ENCODE measurements around the gene IFT122.
"Not testable (repeated sequence)": the region's sequence is repeated elsewhere in the genome, so short reads cannot be mapped to it uniquely, and the experiment has no call there.

Gene IFT122

DNA sequence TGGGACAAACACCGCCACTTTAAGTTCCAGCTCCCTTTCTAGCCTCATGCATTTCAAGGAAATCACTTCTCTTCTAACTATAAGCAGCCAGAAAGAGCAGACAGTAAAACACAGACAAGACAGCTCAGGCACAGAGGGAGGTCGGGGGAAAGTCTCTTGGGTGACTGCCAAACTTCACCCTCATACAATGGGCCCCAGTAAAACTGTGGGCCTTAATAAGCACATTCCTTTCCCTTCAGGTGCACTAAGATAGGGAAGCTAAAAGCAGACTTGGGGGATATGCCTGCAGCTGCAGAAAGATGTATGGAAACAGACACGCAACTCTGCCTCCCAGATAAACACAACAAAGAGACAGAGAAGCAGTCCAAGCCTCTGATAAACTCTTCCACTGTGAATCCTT, 26.8 kb upstream of the IFT122 start:
- not testable (repeated sequence) for FAIRE-seq; DNase-seq (ENCODE audit: extremely low spot score, insufficient read length, low read depth)

DNA sequence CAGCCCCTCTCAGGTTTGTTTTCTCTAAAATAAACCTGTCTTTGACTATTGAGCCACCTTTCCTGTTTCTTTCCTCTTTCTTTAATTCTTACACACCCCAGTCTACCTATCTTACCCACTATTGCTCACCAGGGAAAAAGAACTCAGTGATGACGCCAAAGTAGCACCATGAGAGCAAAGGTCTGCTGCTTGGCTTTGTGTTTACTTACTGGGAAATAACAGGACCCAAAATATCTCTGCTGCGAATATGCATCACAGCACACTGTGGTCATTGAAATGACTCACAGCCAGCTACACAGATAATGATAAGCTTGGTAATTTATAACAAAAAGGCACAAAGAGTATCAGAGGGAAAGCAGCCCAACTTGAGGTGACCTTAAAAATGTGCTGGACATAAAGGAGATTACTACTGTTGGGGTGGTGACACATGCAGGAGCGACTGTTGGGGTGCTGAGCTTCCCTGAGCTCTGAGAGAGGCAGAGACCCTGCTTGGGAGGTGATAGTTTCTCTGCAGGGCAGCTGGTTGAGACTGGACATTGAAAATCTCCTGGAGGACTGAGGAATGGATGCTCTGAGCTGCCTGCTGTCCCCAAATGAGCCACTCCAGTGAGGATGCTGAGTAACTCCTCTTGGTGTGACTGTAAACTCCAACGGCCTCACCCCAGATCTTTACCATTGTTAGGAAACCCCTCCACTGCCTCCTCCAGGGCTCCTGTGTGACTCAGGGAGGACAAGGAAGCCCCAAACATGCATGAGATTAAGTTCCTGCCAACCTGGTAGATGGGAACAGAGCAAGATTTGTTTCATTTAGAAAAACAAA, 26.1 kb upstream of the IFT122 start:
- DNase-seq (ENCODE audit: extremely low spot score, insufficient read length, low read depth) (peak; percentile 23), FAIRE-seq (peak; percentile 42)

DNA sequence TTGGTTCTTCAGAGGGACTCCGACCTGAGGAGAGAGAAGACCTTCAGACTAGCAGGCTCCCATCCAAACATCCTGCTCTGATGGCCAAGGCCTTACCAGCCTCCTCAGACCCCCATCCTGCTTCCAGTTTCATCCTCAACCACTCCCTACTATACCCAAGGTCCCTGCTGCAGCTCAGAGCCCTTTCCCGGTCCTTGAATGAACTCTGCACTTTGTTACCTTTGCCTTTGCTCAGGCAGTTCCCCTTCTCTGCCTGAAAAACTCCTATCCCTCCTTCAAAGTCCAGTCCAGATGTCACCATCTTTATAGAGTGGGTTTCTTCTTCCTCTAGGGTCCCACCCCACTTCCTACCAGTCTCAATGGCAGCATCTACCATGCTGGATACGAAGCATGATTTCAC, 24.6 kb upstream of the IFT122 start:
- no peak for DNase-seq (ENCODE audit: extremely low spot score, insufficient read length, low read depth)
- FAIRE-seq, result no peak

DNA sequence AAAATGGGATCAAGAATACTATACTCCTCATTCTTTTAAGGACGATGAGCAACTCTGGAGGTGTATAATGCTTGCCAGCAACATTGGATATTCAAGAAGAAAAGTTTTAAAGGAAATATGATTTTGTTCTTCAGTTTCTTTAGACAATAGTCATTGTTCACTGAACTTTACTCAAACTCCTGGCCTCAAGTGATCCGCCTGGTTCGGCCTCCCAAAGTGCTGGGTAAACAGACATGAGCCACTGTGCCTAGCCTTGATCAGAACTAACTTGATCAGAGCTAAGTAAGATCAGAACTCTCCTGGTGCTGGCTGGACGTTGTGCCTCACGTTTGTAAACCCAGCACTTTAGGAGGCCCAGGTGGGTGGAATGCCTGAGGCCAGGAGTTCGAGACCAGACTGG, 24.2 kb upstream of the IFT122 start:
- DNase-seq (ENCODE audit: extremely low spot score, insufficient read length, low read depth) (no peak), FAIRE-seq (no peak)

DNA sequence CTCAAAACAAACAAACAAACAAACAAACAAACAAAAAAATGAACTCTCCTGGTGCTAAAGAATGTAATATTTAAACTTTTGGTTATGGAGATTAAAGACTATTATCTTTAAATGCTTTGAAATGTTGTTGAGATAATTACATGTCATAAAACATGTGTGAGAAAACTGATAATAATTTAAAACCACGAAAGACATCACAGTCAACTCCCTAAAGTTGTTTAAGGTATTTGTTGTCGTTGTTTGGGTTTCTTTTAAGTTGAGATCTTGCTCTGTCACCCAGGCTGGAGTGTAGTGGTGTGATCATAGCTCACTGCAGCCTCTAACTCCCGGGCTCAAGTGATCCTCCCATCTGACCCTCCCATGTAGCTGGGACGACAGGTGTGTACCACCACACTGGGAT, 23.6 kb upstream of the IFT122 start:
- no peak for DNase-seq (ENCODE audit: extremely low spot score, insufficient read length, low read depth)
- no peak for FAIRE-seq

DNA sequence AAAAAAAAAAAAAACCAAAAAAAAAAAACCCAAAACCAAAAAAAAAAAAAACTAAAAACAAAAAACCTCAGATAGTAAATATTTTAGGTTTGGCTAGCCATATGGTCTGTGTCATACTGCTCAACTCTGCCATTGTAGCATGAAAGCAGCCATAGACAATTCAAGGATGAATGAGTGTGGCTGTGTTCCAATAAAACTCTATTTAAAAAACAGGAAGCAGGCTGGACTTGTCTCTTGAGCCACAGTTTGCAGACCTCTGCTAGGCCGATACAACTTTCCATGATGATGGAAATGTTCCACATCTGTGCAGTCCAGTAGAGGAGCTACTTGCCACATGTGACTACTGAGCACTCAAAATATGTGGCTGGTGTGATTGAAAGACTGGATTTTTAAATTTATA, 22.7 kb upstream of the IFT122 start:
- no peak for FAIRE-seq
- DNase-seq (ENCODE audit: extremely low spot score, insufficient read length, low read depth), result no peak

DNA sequence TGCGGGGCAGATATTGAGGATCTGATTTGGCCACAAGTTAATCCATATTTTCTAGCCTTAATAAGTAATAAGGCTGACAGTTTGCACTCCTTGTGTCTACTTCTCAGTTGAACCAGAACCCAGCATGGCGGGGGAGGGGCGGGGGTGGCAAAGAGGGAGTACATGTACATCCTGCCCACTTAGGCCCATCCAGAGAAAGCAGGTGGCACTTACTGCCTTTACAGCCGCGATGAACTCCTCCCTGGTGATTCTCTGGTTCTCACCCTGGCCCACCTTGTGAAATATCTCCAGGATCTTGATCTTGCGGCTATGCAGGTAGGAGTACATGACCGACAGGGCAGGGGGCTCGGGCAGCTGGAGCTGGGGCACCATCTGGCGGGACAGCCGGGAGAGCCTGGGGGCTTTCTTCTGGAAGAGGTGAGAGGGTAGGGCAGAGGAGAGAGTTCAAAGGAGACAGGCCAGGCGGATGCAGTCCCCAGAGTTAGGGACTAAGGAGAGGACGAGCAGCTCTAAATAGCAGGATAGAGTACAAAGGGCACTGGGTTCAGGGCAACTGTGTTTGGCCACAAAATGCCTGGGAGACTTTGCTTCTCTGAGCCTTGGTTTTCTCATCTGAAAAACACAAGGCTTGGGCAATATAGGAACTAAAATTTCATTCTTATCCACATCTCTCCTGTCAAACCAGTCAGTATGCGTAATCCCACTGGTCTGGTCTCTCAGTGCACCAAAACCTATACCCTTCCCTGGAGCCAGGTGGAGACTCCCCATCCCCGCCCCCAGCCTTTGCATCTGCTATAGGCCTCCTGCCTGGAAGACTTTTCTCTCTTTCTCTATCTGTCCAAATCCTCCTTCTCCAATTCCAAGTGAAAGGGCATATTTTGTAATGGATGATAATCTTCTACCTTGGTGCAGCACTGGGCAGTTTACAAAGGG, 21.7 kb upstream of the IFT122 start:
- no peak for FAIRE-seq
- DNase-seq (ENCODE audit: extremely low spot score, insufficient read length, low read depth), result no peak

DNA sequence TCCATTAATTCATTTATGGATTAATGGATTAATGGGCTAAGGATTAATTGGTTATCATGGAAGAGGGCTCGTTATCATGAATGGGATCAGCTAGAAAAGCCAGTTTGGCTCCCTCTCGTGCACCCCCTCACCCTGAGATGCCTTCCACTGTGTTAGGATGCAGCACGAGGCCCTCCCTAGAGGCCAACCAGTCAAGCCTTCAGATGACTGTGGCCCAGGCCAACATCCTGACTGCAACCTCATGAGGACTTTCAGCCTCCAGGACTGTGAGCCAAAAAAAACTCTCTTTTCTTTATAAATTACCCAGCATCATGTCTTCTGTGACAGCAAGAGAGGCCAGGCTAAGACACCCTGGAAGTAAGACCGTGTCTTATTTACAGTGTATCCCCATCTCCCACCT, 20.5 kb upstream of the IFT122 start:
- DNase-seq (ENCODE audit: extremely low spot score, insufficient read length, low read depth) (no peak), FAIRE-seq (no peak)

DNA sequence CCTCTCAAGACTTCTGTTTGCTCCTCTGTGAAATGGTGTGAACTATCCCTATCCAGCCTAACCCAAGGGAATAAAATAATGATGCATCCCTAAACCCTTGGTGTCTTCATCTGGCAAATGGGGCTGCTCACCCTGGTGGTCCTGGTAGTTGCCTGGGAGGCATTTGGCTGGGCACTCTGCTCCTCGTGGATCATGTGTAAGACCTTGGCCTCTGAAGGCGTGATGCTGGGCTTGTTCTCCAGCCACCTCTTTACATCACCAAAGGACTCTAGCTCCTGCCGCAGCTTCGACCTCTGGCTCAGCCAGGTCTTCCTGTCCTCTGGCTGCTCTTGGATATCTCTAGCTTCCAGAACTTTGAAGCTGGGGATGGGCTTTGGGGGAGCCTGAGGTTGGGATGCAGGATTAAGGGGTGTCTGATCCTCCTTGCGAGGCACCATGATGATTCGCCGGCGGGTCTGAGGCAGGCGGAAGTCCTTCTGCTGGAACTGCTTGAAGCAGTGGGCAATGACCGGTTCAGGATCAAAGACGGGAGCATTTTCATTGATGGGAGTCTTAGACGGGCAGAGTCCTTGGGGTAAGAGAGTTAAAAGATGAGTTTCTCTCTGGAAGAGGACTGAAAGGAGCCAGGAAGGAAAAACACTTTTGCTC, 18.7 kb upstream of the IFT122 start:
- FAIRE-seq, result no peak
- DNase-seq (ENCODE audit: extremely low spot score, insufficient read length, low read depth), result no peak

DNA sequence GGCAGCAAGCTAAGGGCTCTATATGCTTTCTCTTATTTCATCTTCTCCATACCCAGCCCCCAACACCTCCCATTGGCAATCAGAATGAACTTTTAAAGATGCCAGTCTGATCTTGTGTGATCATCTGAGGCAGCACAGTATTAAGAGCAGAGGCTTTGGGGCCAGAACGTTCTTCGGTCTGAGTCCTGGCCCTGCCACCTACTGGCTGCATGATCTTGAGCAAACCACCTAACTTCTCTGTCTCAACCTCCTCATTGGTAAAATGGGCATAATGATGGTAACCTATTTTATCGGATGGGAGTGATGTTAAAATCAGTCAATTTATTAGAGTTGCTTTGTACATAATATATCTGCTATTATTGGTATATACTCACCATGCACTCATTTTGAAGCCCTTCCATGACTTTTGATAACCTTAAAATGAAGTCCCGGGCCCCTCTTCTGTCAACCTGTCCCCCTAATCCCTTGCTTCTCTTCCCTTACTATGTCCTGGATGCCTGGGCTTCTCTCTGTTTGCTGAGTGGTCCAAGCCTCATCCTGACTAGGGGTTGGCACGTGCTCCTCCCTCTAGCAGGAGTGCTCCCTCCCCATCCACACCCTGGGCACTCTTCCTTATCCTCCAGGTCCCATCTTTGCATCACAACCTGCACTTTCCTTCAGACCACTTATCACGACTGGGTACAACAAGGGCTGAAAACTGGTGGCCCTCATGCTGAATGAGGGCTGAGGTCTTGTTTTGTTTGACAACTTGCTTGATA, 17.9 kb upstream of the IFT122 start:
- DNase-seq (ENCODE audit: extremely low spot score, insufficient read length, low read depth) (no peak), FAIRE-seq (no peak)

DNA sequence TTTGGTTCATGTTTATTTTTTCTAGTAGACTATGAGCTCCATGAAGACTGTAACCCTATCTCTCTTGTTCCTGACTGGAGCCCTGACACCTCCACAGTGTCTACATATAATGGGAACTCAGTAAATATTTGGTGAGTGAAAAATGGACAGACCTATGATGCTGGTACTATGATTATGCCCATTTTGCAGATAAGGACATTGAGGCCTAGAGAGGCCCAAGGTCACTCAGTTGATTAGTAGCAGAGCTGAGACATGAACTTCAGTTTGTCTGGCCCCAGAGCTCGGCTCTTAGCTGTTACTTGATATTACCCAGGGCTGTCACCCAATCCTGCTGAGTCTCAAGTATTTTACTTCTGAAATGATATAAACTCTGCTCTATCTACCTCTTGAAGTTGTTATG, 17.1 kb upstream of the IFT122 start:
- DNase-seq (ENCODE audit: extremely low spot score, insufficient read length, low read depth) (no peak), FAIRE-seq (no peak)

DNA sequence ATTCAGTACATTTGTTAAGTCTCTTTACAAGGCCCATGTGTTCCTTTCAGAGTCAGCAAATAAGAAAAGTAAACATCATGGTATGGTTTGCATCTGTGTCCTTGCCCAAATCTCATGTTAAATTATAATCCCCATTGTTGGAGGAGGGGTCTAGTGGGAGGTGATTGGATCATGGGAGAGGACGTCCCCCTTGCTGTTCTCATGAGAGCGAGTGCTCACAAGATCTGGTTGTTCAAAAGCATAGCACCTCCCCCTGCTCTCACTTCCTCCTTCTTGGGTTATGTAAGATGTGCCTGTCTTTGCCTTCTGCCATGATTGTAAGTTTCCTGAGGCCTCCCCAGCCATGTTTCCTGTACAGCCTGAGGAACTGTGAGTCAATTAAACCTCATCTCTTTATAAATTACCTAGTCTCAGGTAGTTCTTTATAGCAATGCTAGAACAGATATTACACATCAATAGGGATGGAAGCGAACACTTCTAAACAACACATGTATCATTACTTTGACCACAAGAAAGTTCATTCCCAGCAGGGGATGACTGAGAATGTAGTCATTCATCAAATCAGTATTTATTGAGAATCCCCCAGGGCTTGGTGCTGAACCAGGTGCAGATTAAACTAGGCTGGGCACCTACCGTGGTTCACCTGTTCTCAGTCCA, 15.7 kb upstream of the IFT122 start:
- FAIRE-seq, result peak; percentile 76
- DNase-seq (ENCODE audit: extremely low spot score, insufficient read length, low read depth), result no peak

DNA sequence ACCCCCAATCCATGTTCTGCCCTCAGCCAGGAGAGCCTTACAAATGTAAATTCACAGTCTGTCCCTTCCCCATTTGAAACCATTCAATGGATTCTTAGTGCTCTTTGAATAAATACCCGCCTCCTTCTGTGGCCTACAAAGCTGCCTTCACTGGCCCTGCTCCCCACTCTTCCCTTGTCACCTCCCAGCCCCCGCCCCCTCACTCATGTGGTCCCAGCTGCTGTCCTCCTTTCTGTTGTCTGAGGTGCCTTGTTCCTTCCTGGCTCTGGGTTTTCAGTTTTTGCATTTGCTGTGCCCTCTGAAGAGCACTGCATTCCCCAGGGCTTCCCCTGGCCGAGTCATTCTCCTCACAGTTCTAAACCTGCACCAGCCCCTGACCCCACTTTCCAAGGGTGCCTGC, 14.8 kb upstream of the IFT122 start:
- no peak for DNase-seq (ENCODE audit: extremely low spot score, insufficient read length, low read depth)

DNA sequence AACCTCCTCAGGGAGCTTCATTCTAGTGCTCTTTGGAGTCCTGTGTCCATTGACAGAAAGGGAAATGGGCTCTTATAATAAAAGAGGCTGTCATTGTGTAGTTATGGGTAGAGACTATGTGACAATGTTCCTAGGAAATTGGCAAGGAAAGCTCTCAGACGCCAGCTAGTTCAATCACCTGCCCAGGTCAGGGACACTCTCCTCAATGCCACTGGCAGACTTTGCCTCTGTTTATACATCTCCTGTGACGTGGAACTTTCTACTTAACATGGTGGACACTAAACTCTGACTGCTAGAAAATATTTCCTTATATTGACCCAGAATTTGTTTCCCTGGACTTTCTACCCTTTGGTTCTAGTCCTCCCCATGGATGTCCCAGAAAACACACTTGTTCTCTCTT, 14.4 kb upstream of the IFT122 start:
- FAIRE-seq, result no peak

More for the DNA sequence above, 14.8 kb upstream of the IFT122 start:
- no peak for FAIRE-seq

DNA sequence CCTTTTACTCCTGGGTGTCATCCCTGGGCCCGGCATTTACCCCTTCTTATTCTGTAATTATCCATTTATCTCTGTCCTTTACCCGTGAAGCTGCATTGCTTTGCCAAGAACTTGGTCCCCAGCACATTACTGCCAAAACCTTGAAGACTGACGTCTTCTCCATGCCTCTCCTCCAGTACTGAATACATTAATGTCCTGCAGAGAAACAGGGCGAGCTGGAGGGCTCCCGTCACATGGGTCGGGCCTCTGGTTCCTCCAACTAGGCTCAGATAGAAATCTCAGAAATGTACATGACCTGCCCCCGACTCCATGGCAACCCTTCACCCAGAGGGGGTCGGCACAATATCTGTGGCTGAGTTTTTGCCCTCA, 12.0 kb upstream of the IFT122 start:
- FAIRE-seq (no peak), DNase-seq (ENCODE audit: extremely low spot score, insufficient read length, low read depth) (no peak)

More for the DNA sequence above, 14.4 kb upstream of the IFT122 start:
- DNase-seq (ENCODE audit: extremely low spot score, insufficient read length, low read depth), result no peak

DNA sequence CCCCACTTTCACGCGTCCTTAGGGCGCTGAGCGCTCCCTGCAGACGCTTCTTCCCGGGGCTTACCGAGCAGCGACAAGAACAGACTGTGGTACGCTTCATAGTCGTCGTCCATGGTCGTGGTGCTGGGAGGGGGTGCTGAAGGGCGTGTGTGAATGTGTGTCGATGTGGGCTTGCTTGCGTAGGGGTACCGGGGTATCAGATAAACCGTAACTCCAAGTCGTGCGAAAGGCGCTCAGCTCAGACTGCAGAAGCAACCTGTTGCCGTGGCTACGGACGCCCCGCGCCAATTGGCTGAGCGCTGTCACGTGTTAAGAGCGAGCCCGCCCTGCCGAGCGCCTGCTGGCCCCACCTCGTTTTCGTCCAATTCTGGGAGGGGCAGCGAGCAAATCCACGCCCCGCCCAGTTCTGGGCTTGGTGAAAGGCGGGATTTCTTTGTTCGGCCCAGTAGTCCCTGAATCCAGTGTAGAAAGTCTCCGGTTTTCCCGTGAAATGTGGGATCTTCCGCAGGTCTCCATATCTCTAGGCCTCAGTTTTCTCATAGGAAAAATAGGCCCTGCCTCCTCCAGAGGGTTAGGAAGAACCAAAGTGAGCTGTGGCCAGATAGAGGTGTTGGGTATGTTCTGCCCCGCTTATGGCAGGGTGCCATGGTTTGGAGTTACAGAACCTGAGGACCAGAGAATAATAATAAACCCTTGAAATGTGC, 11.5 kb upstream of the IFT122 start, which contains the start of gene EFCAB12:
EFCAB12 (minus strand) TSS at position 261 of the 704 bp plus-strand sequence; CDS start at position 113, 148 bp downstream.
- peak; percentile 72 for DNase-seq (ENCODE audit: extremely low spot score, insufficient read length, low read depth)
- FAIRE-seq, result peak; percentile 87

DNA sequence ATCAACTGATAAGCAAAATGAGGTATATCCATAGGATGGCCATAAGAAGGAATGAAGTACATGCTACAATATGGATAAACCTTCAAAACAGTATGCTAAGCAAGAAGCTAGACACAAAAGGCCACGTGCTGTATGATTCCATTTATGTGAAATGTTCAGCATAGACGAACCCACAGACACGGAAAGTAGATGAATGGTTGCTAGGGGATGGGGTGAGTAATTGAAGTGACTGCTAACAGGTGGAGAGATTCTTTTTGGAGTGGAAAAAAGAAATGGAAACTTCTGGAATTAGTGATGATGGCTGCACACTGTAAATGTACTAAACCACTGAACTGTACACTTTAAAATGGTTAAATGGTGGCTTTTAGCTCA, 11.0 kb upstream of the IFT122 start:
- FAIRE-seq, result no peak
- no peak for DNase-seq (ENCODE audit: extremely low spot score, insufficient read length, low read depth)

DNA sequence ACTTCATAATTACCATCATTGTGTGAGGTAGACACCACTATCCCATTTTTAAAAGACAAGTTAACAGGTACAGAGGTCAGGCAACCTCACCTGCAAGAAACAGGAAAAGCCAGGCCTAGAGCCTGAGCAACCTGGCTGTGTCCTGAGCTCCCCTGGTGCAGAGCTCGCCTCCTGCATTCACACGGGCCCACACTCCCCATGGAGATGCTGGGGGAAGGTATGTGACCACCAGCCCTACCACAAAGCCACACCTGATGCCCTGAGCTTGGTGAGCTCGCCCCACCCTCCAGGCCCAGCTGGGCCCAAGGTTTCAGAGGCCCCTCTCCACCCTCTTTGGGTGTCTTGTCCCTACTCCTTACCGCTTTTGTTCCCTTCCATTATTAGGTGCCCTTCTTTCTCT, 10.4 kb upstream of the IFT122 start:
- FAIRE-seq, result no peak

DNA sequence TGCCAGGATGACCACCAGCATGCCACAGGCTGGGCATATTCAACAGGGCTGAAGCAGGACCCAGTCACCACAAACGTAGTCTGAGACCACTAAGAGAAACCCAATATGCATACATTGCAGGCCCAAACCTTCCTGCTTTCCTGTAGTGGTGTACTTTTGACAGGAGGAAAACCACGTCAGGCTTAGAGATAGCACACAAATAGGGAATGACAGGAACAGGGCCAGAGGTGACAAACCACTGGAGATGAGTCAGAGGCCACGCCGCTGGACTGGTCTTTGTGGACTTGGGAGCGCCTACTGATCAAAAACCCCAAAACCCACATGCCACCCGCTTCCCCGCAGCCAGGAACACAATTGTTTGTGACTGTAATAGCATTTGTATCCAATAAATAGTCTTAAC, 8.0 kb upstream of the IFT122 start:
- no peak for FAIRE-seq
- DNase-seq (ENCODE audit: extremely low spot score, insufficient read length, low read depth), result no peak

More for the DNA sequence above, 10.4 kb upstream of the IFT122 start:
- no peak for DNase-seq (ENCODE audit: extremely low spot score, insufficient read length, low read depth)

All from GM18507 (cell line).